Activated T-cell treated with anti-CD3 and anti-CD28 coated beads for 1 hour (primary cell): ENCODE data around the gene TJP2.

ENCODE experiments used
- DNase-seq: peaks from one replicate; pipeline ENCODE4 v3.0.0-alpha.2; 2020; ENCODE audit warnings: low read depth

The TJP2 gene

GRCh38 chr9:69232135-69232534 is 58.1 kb downstream of the TJP2 start:
- no peak for DNase-seq

- no peak for DNase-seq
These were observed 60.6 kb downstream of the TJP2 start for GRCh38 chr9:69234683-69235082.

DNA sequence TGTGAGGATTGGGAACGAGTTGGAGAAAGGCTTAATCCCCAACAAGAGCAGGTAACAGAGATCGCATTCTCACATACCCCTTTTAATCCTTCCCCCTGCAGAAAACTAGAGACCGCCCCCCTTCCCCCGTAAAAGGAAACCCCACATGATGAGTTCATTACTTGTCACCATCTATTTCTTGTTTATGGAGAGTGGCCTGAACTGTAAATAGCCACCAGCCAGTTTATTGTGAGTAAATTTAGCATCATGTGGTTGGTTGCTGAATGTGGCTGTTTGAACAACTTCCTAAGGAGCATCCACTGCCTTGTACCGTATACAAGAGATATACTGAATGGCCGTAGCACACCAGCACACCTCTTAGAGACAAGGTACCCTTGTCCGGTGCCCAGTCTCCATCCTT is 62.1 kb downstream of the TJP2 start:
- DNase-seq, result no peak

DNA sequence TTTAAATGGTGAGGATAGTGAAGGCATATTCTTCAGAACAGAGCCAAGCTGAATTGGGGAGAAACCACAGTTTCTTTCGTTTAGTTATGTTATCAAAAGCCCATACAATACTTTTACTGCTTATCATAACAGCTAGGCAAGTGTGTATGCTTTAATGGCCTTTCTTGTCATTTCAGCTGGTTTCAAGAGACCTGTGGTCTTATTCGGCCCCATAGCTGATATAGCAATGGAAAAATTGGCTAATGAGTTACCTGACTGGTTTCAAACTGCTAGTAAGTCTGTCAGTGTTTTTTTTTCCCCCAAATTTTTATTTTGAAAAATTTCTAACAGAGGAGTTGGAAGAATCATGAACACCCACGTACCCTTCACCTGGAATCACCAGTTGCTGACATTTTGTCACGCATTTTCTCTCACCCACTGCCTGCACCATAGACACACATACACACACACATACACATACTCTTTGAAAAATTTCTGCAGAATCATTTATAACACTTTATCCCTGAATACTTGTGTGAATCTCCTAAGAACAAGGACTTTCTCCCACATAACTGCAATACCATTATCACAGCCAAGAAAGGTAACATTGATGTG is 63.7 kb downstream of the TJP2 start:
- DNase-seq, result no peak

DNA sequence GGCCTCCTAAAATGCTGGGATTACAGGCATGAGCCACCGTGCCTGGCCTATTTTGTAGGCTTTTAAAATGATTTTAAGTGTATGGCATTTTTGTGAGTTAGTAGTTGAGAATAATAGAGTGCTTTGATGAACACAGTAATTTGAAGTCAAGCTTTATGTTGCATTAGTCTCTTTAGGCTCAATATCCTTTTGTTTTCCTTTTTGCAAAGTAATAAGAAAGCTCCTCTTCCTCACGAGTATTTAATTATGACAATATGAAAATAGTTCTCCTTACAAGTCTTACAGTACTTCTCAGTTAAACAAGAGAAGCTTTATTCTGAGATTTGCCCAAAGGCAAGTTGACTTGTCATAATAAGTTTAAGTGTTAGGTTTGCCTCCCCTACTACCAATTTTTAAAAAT is 69.0 kb downstream of the TJP2 start:
- no peak for DNase-seq

DNA sequence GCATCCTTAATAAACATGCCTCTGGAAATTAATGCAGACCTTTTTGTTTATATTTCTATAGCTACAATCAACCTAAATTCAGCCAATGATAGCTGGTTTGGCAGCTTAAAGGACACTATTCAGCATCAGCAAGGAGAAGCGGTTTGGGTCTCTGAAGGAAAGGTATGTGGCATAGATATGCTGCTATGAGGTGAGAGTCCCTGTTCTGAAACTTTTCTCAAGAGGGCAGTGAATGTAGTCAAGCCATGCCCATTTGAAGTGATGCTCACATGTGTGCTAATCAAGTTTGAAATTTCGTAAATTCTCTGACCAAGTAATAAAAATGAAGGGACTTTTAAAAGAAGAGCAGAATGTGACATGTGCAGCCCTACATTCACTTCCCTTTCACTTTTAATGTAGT is 72.6 kb downstream of the TJP2 start:
- DNase-seq, result no peak

DNA sequence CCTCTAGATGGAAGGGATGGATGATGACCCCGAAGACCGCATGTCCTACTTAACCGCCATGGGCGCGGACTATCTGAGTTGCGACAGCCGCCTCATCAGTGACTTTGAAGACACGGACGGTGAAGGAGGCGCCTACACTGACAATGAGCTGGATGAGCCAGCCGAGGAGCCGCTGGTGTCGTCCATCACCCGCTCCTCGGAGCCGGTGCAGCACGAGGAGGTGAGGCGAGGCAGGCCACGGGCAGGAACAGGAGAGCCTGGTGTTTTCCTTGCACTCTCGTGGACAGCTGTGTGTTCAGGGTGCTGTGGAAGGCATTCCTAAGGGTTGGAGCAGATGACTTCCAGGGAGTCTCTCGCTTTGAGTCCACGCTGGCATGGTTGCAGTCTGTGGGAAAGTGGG is 73.9 kb downstream of the TJP2 start:
- DNase-seq, result no peak

GRCh38 chr9:69249337-69249736 is 75.3 kb downstream of the TJP2 start:
- no peak for DNase-seq

GRCh38 chr9:69250681-69251080 is 76.6 kb downstream of the TJP2 start:
- DNase-seq, result no peak

- DNase-seq, result no peak
These were observed 78.4 kb downstream of the TJP2 start for GRCh38 chr9:69252436-69252835.

GRCh38 chr9:69253057-69253456 is 79.0 kb downstream of the TJP2 start:
- DNase-seq, result no peak

DNA sequence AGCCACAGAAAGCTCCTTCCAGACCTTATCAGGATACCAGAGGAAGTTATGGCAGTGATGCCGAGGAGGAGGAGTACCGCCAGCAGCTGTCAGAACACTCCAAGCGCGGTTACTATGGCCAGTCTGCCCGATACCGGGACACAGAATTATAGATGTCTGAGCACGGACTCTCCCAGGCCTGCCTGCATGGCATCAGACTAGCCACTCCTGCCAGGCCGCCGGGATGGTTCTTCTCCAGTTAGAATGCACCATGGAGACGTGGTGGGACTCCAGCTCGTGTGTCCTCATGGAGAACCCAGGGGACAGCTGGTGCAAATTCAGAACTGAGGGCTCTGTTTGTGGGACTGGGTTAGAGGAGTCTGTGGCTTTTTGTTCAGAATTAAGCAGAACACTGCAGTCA is 80.1 kb downstream of the TJP2 start:
- DNase-seq, result no peak

DNA sequence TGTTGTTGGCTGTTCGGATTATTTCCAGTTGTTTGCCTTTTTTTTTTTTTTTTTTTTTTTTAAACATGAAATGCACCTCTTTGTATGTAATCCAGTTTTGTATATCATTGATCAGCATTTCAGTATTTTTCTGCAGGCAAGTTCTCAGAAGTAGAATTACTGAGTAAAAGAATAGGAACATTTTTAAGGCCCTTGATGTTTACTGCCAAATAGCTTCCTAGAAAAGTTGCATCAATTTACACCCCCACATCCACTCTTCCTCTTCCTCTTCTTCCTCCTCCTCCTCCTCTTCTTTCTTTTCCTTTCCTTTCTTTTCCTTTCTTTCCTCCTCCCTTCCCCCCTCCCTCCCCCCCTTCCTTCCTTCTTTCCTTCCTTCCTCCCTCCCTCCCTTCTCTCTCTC is 81.5 kb downstream of the TJP2 start:
- DNase-seq, result no peak

- DNase-seq, result no peak
These were observed 84.5 kb downstream of the TJP2 start for GRCh38 chr9:69258551-69258950.

DNA sequence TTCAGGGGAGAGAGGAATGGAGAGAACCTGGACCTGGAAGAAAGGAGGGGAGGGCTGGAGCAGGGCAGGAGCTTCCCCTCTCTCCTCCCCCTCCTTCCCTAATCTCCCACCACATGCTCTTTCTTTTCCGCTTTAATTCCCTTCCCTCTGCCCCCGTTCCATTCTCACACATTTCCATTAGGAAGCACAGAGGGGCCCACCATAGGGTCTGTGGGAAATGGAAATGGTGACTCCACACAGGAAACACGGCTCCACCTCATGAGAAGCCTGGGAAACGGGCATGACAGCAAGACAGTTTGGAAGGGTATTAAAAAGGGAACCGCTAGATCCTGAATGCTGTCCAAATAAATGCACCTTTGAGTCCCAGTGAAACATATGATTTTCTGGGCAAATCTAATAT is 86.1 kb downstream of the TJP2 start:
- no peak for DNase-seq

DNA sequence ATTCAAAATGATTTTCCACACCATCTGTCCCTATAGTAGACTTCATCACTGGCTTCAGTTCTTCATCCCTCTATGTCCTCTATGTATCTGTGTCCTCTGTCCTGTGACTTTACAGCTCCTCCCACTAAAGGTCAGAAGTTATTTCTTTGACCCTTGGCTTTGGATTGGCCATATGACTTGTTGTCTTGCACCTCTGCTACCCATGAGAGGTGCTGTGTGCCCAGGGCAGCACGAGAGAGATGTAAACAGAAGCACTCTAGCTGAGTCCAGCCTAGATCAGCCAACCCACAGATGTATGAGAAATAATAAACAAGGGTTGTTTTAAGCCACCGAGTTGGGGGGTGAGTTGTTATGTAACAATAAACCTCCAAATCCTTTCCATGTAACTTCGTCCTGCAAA is 87.6 kb downstream of the TJP2 start:
- DNase-seq, result no peak

GRCh38 chr9:69264526-69264925 is 90.4 kb downstream of the TJP2 start:
- DNase-seq, result no peak

- DNase-seq, result no peak
These were observed 91.8 kb downstream of the TJP2 start for GRCh38 chr9:69265891-69266290.

- no peak for DNase-seq
These were observed 98.1 kb downstream of the TJP2 start for GRCh38 chr9:69272212-69272611.

DNA sequence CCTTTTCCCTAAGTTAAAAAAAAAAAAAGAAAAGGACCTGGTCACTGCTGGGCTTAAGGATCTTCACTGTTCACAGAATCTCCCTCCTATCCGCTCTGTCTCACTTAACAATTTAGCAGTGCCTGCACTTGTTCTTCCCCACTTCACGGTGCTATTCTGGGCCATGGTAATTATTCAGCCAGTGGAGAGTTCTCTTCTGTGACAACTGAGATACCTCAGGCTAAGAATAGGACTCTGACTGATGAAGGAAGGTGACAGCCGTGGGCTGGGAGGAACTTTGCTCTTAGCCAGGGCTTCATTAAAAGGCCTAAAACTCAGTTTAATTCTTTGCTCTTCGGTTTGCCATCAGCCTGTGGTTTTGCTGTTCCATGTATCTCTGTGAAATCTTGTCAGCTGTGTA is 99.1 kb downstream of the TJP2 start:
- DNase-seq, result no peak

DNA sequence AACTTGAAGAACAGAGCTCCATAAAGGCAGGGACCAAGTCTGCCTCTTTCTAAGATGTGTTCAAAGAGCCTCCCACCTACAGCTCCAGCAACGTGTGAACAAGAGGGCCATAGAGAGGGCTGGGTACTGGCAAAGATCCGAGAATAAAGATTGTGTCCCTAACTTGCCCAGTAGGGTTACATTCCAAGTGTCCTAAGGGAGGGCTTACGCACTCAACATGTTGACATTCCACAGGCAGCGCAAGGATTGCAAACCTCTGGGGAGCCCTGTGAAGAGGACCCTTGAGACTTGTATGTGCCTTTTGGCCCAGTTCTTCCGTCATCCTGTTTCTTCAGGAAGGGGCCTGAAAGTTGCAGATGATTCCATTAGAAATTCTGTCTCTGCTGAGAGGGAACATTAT is 102.7 kb downstream of the TJP2 start:
- no peak for DNase-seq

DNA sequence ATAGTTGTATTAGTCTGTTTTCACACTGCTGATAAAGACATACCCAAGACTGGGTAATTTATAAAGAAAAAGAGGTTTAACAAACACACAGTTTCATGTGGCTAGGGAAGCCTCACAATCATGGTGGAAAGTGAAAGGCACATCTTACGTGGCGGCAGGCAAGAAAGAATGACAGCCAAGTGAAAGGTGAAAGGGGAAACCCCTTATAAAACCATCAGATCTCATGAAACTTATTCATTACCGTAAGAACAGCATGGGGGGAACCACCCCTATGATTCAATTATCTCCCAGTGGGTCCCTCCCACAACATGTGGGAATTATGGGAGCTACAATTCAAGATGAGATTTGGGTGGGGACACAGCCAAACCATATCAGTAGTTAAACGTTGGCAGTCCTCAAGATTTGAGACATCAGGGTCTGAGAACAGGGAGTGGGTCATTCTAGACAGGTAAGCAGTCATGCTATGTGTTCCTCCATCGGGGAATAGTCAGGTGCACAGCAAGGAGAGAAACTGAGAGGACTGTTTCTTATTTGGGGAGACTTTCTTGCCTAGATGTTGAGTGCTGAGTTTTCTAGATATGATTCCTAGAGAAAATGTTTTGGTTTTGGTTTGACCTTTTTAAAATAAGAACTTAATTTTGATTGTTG is 105.1 kb downstream of the TJP2 start:
- no peak for DNase-seq

- DNase-seq, result no peak
These were observed 105.7 kb downstream of the TJP2 start for GRCh38 chr9:69279733-69280132.

GRCh38 chr9:69283003-69283402 is 108.9 kb downstream of the TJP2 start:
- DNase-seq, result no peak
